HepG2 (cell line): ENCODE results near the gene CHCT1. TPM values are rescaled to one million over a fixed set of nuclear protein-coding genes. Genes with fewer than 3 reads are reported as not detected.

ENCODE experiments used
- EP300 ChIP-seq, 3 experiments: sonication (generic) in 1 of 3; formaldehyde crosslinking in 1 of 3; IDR thresholded peaks; 2 replicates each; pipeline versions ENCODE4 v1.5.1 to v1.6.1; 2011 to 2020; ENCODE audit warnings: low read depth in 2 of 3, low read length in 2 of 3, borderline replicate concordance in 1 of 3, improper control_type of control experiment in 1 of 3, mild to moderate bottlenecking in 1 of 3, missing genetic modification reagents in 1 of 3, moderate library complexity in 1 of 3
- NCOR1 ChIP-seq: fragments of 200-600 bp; sonication (generic); IDR thresholded peaks from 2 replicates; pipeline ENCODE4 v1.7.0; 2017; ENCODE audit warnings: antibody characterized with exemption, low read length, borderline replicate concordance
- PRPF4 ChIP-seq: fragments of 200-400 bp; formaldehyde crosslinking; IDR thresholded peaks from 2 replicates; pipeline ENCODE4 v1.6.1; 2016; ENCODE audit warnings: low read length, low read depth; ENCODE audit not compliant: poor library complexity, severe bottlenecking
- SNAPC2 ChIP-seq: sonication (generic); formaldehyde crosslinking; IDR thresholded peaks from 2 replicates; pipeline ENCODE4 v1.8.1; 2022; ENCODE audit warnings: mild to moderate bottlenecking, missing genetic modification reagents
- SRF ChIP-seq: IDR thresholded peaks from 2 replicates; pipeline ENCODE4 v1.6.1; 2011; ENCODE audit warnings: mild to moderate bottlenecking, low read depth, low read length, moderate library complexity
- ZNF550 ChIP-seq: sonication (generic); formaldehyde crosslinking; IDR thresholded peaks from 2 replicates; pipeline ENCODE4 v1.4.0; 2020; ENCODE audit warnings: mild to moderate bottlenecking, missing genetic modification reagents, borderline replicate concordance
- ZNF772 ChIP-seq: sonication (generic); formaldehyde crosslinking; IDR thresholded peaks from 2 replicates; pipeline ENCODE4 v1.5.0; 2020; ENCODE audit warnings: mild to moderate bottlenecking, missing genetic modification reagents
- polyA plus RNA-seq, 8 experiments: library from polyadenylated mRNA; depleted of rRNA in 3 of 8; stranded (reverse) in 7 of 8; unstranded in 1 of 8; fragments of >200 nt; fragmentation: Illumina TruSeq in 4 of 8; extraction: Trizol in 4 of 8; gene quantifications; 2 replicates each; pipeline versions ENCODE4 v1.2.1 to v1.2.3, GENCODE V29; 2011 to 2016; ENCODE audit warnings: low read depth in 4 of 8, missing spikeins in 1 of 8, mixed read lengths in 1 of 8; ENCODE audit not compliant: insufficient read depth in 1 of 8
- total RNA-seq, 5 experiments: library from RNA; depleted of rRNA; stranded (reverse); fragments of >200 nt; fragmentation: Illumina TruSeq; extraction: Trizol; gene quantifications; 2 replicates each; pipeline ENCODE4 v1.2.3, GENCODE V29; 2016; ENCODE audit warnings: low read depth in 1 of 5
- TF ChIP-seq, protein P1 (sequence below): sonication (generic); formaldehyde crosslinking; IDR thresholded peaks from 2 replicates; pipeline ENCODE4 v1.4.0; 2020; ENCODE audit warnings: missing genetic modification reagents, mild to moderate bottlenecking, borderline replicate concordance
- TF ChIP-seq, protein P2 (sequence below): sonication (generic); formaldehyde crosslinking; IDR thresholded peaks from 2 replicates; pipeline ENCODE4 v1.5.1; 2020; ENCODE audit warnings: mild to moderate bottlenecking, missing genetic modification reagents, moderate library complexity
- TF ChIP-seq, protein P3 (sequence below): IDR thresholded peaks from 2 replicates; pipeline ENCODE4 v1.6.1; 2016; ENCODE audit warnings: missing genetic modification reagents, missing compliant biosample characterization

CHCT1 gene
- total and polyA plus RNA-seq, 2 of the 13 experiments (the other 11 are each of a cell fraction or from before 2014, with no cell fraction given) = not detected

DNA sequence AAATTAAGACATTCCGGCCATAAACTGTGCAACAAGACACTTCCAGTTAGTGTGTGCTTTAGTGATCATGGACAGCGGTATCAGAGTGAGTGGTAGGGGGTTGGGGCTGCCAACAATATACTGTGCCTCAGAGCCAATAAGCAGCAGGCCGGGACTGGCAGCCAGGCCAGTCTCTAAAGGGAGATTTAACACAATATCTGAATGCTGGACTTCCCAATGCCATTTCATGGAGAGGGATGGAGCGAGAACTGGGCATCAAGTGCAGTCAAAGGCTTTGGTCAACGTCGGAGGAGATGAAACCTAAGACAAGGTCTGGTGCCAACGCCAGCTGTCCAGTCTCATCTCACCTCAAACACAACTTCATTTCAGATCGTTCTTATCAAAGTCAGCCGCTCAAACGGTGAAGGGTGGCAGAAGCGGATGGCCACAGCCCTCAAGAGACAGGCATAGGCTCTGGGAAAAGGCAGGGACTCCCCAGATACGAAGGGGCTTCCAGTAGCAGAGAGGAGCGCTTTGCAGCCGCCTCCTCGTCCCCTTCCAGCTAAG lies 31.3 kb upstream of the CHCT1 start (continued):
- TF ChIP-seq, protein P1, sequence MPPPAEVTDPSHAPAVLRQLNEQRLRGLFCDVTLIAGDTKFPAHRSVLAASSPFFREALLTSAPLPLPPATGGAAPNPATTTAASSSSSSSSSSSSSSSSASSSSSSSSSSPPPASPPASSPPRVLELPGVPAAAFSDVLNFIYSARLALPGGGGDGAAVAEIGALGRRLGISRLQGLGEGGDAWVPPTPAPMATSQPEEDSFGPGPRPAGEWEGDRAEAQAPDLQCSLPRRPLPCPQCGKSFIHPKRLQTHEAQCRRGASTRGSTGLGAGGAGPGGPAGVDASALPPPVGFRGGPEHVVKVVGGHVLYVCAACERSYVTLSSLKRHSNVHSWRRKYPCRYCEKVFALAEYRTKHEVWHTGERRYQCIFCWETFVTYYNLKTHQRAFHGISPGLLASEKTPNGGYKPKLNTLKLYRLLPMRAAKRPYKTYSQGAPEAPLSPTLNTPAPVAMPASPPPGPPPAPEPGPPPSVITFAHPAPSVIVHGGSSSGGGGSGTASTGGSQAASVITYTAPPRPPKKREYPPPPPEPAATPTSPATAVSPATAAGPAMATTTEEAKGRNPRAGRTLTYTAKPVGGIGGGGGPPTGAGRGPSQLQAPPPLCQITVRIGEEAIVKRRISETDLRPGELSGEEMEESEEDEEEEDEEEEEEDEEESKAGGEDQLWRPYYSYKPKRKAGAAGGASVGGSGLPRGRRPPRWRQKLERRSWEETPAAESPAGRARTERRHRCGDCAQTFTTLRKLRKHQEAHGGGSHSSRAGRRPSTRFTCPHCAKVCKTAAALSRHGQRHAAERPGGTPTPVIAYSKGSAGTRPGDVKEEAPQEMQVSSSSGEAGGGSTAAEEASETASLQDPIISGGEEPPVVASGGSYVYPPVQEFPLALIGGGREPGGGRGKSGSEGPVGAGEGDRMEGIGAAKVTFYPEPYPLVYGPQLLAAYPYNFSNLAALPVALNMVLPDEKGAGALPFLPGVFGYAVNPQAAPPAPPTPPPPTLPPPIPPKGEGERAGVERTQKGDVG (CRISPR knock-in tag) = no peak
- TF ChIP-seq PRPF4 = no peak
- no peak for TF ChIP-seq SNAPC2 (CRISPR knock-in tag)
- TF ChIP-seq ZNF772 (CRISPR knock-in tag) = no peak
- TF ChIP-seq, protein P2, sequence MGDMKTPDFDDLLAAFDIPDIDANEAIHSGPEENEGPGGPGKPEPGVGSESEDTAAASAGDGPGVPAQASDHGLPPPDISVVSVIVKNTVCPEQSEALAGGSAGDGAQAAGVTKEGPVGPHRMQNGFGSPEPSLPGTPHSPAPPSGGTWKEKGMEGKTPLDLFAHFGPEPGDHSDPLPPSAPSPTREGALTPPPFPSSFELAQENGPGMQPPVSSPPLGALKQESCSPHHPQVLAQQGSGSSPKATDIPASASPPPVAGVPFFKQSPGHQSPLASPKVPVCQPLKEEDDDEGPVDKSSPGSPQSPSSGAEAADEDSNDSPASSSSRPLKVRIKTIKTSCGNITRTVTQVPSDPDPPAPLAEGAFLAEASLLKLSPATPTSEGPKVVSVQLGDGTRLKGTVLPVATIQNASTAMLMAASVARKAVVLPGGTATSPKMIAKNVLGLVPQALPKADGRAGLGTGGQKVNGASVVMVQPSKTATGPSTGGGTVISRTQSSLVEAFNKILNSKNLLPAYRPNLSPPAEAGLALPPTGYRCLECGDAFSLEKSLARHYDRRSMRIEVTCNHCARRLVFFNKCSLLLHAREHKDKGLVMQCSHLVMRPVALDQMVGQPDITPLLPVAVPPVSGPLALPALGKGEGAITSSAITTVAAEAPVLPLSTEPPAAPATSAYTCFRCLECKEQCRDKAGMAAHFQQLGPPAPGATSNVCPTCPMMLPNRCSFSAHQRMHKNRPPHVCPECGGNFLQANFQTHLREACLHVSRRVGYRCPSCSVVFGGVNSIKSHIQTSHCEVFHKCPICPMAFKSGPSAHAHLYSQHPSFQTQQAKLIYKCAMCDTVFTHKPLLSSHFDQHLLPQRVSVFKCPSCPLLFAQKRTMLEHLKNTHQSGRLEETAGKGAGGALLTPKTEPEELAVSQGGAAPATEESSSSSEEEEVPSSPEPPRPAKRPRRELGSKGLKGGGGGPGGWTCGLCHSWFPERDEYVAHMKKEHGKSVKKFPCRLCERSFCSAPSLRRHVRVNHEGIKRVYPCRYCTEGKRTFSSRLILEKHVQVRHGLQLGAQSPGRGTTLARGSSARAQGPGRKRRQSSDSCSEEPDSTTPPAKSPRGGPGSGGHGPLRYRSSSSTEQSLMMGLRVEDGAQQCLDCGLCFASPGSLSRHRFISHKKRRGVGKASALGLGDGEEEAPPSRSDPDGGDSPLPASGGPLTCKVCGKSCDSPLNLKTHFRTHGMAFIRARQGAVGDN (CRISPR knock-in tag) = no peak
- TF ChIP-seq EP300 (IDR thresholded peaks at IDR 0.05; ENCODE audit: low read depth in 2 of 2, low read length in 2 of 2) = no peak
- no peak for TF ChIP-seq EP300 (CRISPR knock-in tag; IDR thresholded peaks at IDR 0.05; ENCODE audit: borderline replicate concordance)
- 0 out of 2 replicates have a peak, but pooled peaks have one; percentile 34 for TF ChIP-seq ZNF550
- TF ChIP-seq, protein P3, sequence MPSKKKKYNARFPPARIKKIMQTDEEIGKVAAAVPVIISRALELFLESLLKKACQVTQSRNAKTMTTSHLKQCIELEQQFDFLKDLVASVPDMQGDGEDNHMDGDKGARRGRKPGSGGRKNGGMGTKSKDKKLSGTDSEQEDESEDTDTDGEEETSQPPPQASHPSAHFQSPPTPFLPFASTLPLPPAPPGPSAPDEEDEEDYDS (CRISPR knock-in tag) = no peak
- no peak for TF ChIP-seq NCOR1
- TF ChIP-seq SRF = no peak
